ENCODE data around the gene PTPRM. TPM values are rescaled to one million over a fixed set of nuclear protein-coding genes. Genes with fewer than 3 reads are reported as not detected.

PTPRM gene
- total RNA-seq, 2 donors from 2014 or later: 80.1 to 106 TPM

GRCh38 chr18:7684966-7685365, 117.8 kb downstream of the PTPRM start:
- Histone ChIP-seq H3K36me3 (no peaks in the 10 kb centered on the region), H3K27me3 (no peaks in the 10 kb centered on the region), H3K4me3 (no peak overlapping the region), H3K27ac (peak overlapping the region in 1 of 2 donors; percentile 61), H3K9me3 (no peaks in the 10 kb centered on the region), H3K4me1 (peaks cover 4 to 27% of the 10 kb centered on the region in 2 donors)
- no peak for TF ChIP-seq CTCF (IDR thresholded peaks at IDR 0.05)
- DNase-seq (ENCODE audit: low spot score): no peak

- Histone ChIP-seq H3K27me3 (no peaks in the 10 kb centered on the region), H3K36me3 (no peaks in the 10 kb centered on the region), H3K9me3 (no peaks in the 10 kb centered on the region), H3K4me3 (no peak overlapping the region), H3K27ac (no peak overlapping the region), H3K4me1 (peaks cover 4 to 18% of the 10 kb centered on the region in 2 donors)
- TF ChIP-seq CTCF (IDR thresholded peaks at IDR 0.05): no peak
- DNase-seq (ENCODE audit: low spot score): no peak
These were observed 119.2 kb downstream of the PTPRM start for GRCh38 chr18:7686278-7686677.

GRCh38 chr18:7688580-7688979, 121.5 kb downstream of the PTPRM start:
- H3K27me3 ChIP-seq: no peaks in the 10 kb centered on the region
- H3K9me3 ChIP-seq: no peaks in the 10 kb centered on the region
- no peak overlapping the region for H3K27ac ChIP-seq
- H3K4me1 ChIP-seq: peaks cover 2 to 5% of the 10 kb centered on the region in 2 donors
- no peaks in the 10 kb centered on the region for H3K36me3 ChIP-seq
- no peak for DNase-seq (ENCODE audit: low spot score)
- no peak overlapping the region for H3K4me3 ChIP-seq
- TF ChIP-seq CTCF (IDR thresholded peaks at IDR 0.05): no peak

GRCh38 chr18:7691206-7691605, 124.1 kb downstream of the PTPRM start:
- H3K27ac ChIP-seq: no peak overlapping the region
- no peaks in the 10 kb centered on the region for H3K27me3 ChIP-seq
- no peaks in the 10 kb centered on the region for H3K36me3 ChIP-seq
- no peak for TF ChIP-seq CTCF (IDR thresholded peaks at IDR 0.05)
- no peak overlapping the region for H3K4me3 ChIP-seq
- no peaks in the 10 kb centered on the region for H3K9me3 ChIP-seq
- H3K4me1 ChIP-seq: no peaks in the 10 kb centered on the region
- no peak for DNase-seq (ENCODE audit: low spot score)

- Histone ChIP-seq H3K27me3 (no peaks in the 10 kb centered on the region), H3K36me3 (no peaks in the 10 kb centered on the region), H3K27ac (no peak overlapping the region), H3K4me1 (no peaks in the 10 kb centered on the region), H3K4me3 (no peak overlapping the region), H3K9me3 (no peaks in the 10 kb centered on the region)
- TF ChIP-seq CTCF (IDR thresholded peaks at IDR 0.05): no peak
- DNase-seq (ENCODE audit: low spot score): no peak
These were observed 129.7 kb downstream of the PTPRM start for GRCh38 chr18:7696780-7697179.

- H3K27ac ChIP-seq: no peak overlapping the region
- no peak for DNase-seq (ENCODE audit: low spot score)
- TF ChIP-seq CTCF (IDR thresholded peaks at IDR 0.05): no peak
- H3K27me3 ChIP-seq: no peaks in the 10 kb centered on the region
- H3K4me1 ChIP-seq: no peaks in the 10 kb centered on the region
- no peaks in the 10 kb centered on the region for H3K9me3 ChIP-seq
- no peak overlapping the region for H3K4me3 ChIP-seq
- H3K36me3 ChIP-seq: no peaks in the 10 kb centered on the region
These were observed 130.2 kb downstream of the PTPRM start for GRCh38 chr18:7697306-7697705.

Data from right atrium auricular region (tissue), 2 donors.